Measurements from ENCODE around the gene KIT. TPM values are rescaled to one million over a fixed set of nuclear protein-coding genes. Genes with fewer than 3 reads are reported as not detected.

The KIT gene
- total and polyA plus RNA-seq, 2 donors (not counting 1 experiment from before 2014, with no cell fraction given), result 0.50 to 19.9 TPM

GRCh38 chr4:54773022-54773421, 115.3 kb downstream of the KIT start:
- Histone ChIP-seq H3K4me2 (ENCODE audit: extremely low read depth, insufficient read depth, low read length) (no peak overlapping the region), H3K27me3 (ENCODE audit: control insufficient read depth, insufficient read depth, low read length) (no peaks in the 10 kb centered on the region), H3K79me2 (ENCODE audit: control insufficient read depth, insufficient read depth, low read length) (no peaks in the 10 kb centered on the region), H2AFZ (ENCODE audit: low read length) (no peak overlapping the region), H4K20me1 (ENCODE audit: control insufficient read depth, extremely low read depth, insufficient read depth, low read length) (no peaks in the 10 kb centered on the region), H3K4me3 (replicated peaks in 1 of 4; ENCODE audit: control extremely low read depth in 1 of 4, insufficient read depth in 1 of 4, low read depth in 3 of 4, low read length in 4 of 4) (no peak overlapping the region), H3K4me1 (ENCODE audit: control insufficient read depth, extremely low read depth, insufficient read depth, low read length) (no peaks in the 10 kb centered on the region), H3K27ac (ENCODE audit: insufficient read depth, low read length) (no peak overlapping the region), H3K36me3 (ENCODE audit: control insufficient read depth, insufficient read depth, low read length) (no peaks in the 10 kb centered on the region), H3K9me3 (ENCODE audit: control insufficient read depth, insufficient read depth, low read depth, low read length) (no peaks in the 10 kb centered on the region), H3K9ac (ENCODE audit: insufficient read depth, low read length) (no peak overlapping the region)
- TF ChIP-seq, protein P1, sequence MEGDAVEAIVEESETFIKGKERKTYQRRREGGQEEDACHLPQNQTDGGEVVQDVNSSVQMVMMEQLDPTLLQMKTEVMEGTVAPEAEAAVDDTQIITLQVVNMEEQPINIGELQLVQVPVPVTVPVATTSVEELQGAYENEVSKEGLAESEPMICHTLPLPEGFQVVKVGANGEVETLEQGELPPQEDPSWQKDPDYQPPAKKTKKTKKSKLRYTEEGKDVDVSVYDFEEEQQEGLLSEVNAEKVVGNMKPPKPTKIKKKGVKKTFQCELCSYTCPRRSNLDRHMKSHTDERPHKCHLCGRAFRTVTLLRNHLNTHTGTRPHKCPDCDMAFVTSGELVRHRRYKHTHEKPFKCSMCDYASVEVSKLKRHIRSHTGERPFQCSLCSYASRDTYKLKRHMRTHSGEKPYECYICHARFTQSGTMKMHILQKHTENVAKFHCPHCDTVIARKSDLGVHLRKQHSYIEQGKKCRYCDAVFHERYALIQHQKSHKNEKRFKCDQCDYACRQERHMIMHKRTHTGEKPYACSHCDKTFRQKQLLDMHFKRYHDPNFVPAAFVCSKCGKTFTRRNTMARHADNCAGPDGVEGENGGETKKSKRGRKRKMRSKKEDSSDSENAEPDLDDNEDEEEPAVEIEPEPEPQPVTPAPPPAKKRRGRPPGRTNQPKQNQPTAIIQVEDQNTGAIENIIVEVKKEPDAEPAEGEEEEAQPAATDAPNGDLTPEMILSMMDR (conservative IDR thresholded peaks at IDR 0.05 in 1 of 2, IDR thresholded peaks at IDR 0.05 in 1 of 2; ENCODE audit: low read depth in 1 of 2, low read length in 2 of 2), result no peak
- TF ChIP-seq EZH2 (IDR thresholded peaks at IDR 0.05; ENCODE audit: low read length, missing control alignments), result no peak
- no peak for DNase-seq (ENCODE audit: low read depth in 2 of 2)

GRCh38 chr4:54779036-54779435, 121.3 kb downstream of the KIT start:
- no peak overlapping the region for H3K4me3 ChIP-seq (replicated peaks in 1 of 4; ENCODE audit: control extremely low read depth in 1 of 4, insufficient read depth in 1 of 4, low read depth in 3 of 4, low read length in 4 of 4)
- no peaks in the 10 kb centered on the region for H3K36me3 ChIP-seq (ENCODE audit: control insufficient read depth, insufficient read depth, low read length)
- H3K4me2 ChIP-seq (ENCODE audit: extremely low read depth, insufficient read depth, low read length), result no peak overlapping the region
- no peaks in the 10 kb centered on the region for H3K9me3 ChIP-seq (ENCODE audit: control insufficient read depth, insufficient read depth, low read depth, low read length)
- H3K27ac ChIP-seq (ENCODE audit: insufficient read depth, low read length), result no peak overlapping the region
- no peaks in the 10 kb centered on the region for H3K27me3 ChIP-seq (ENCODE audit: control insufficient read depth, insufficient read depth, low read length)
- TF ChIP-seq EZH2 (IDR thresholded peaks at IDR 0.05; ENCODE audit: low read length, missing control alignments), result no peak
- TF ChIP-seq, protein P1 (conservative IDR thresholded peaks at IDR 0.05 in 1 of 2, IDR thresholded peaks at IDR 0.05 in 1 of 2; ENCODE audit: low read depth in 1 of 2, low read length in 2 of 2), result no peak
- H3K4me1 ChIP-seq (ENCODE audit: control insufficient read depth, extremely low read depth, insufficient read depth, low read length), result peaks cover 6% of the 10 kb centered on the region
- no peak overlapping the region for H2AFZ ChIP-seq (ENCODE audit: low read length)
- H3K79me2 ChIP-seq (ENCODE audit: control insufficient read depth, insufficient read depth, low read length), result no peaks in the 10 kb centered on the region
- H3K9ac ChIP-seq (ENCODE audit: insufficient read depth, low read length), result no peak overlapping the region
- no peak for DNase-seq (ENCODE audit: low read depth in 2 of 2)
- no peaks in the 10 kb centered on the region for H4K20me1 ChIP-seq (ENCODE audit: control insufficient read depth, extremely low read depth, insufficient read depth, low read length)

GRCh38 chr4:54779476-54780148, 121.9 kb downstream of the KIT start:
- Histone ChIP-seq H3K36me3 (ENCODE audit: control insufficient read depth, insufficient read depth, low read length) (no peaks in the 10 kb centered on the region), H3K9ac (ENCODE audit: insufficient read depth, low read length) (no peak overlapping the region), H3K4me1 (ENCODE audit: control insufficient read depth, extremely low read depth, insufficient read depth, low read length) (peaks cover 7% of the 10 kb centered on the region), H3K27me3 (ENCODE audit: control insufficient read depth, insufficient read depth, low read length) (no peaks in the 10 kb centered on the region), H2AFZ (ENCODE audit: low read length) (no peak overlapping the region), H3K79me2 (ENCODE audit: control insufficient read depth, insufficient read depth, low read length) (no peaks in the 10 kb centered on the region), H3K4me2 (ENCODE audit: extremely low read depth, insufficient read depth, low read length) (no peak overlapping the region), H3K9me3 (ENCODE audit: control insufficient read depth, insufficient read depth, low read depth, low read length) (no peaks in the 10 kb centered on the region), H3K4me3 (replicated peaks in 1 of 4; ENCODE audit: control extremely low read depth in 1 of 4, insufficient read depth in 1 of 4, low read depth in 3 of 4, low read length in 4 of 4) (no peak overlapping the region), H4K20me1 (ENCODE audit: control insufficient read depth, extremely low read depth, insufficient read depth, low read length) (no peaks in the 10 kb centered on the region), H3K27ac (ENCODE audit: insufficient read depth, low read length) (no peak overlapping the region)
- DNase-seq (ENCODE audit: low read depth in 2 of 2), result no peak
- no peak for TF ChIP-seq EZH2 (IDR thresholded peaks at IDR 0.05; ENCODE audit: low read length, missing control alignments)
- TF ChIP-seq, protein P1 (conservative IDR thresholded peaks at IDR 0.05 in 1 of 2, IDR thresholded peaks at IDR 0.05 in 1 of 2; ENCODE audit: low read depth in 1 of 2, low read length in 2 of 2), result no peak
